NCI-H2171 (cell line): ENCODE measurements around the gene FGF5.
"Not testable (repeated sequence)": the region's sequence is repeated elsewhere in the genome, so short reads cannot be mapped to it uniquely, and the experiment has no call there.

Source experiments
- DNase-seq: peaks from one replicate; lab custom pipeline; 2025; lab: John Stamatoyannopoulos, UW

The FGF5 gene

GRCh38 chr4:80295826-80296225 lies 29.4 kb downstream of the FGF5 start:
- no peak for DNase-seq

- no peak for DNase-seq
Measured at GRCh38 chr4:80301884-80302283, 35.4 kb downstream of the FGF5 start.

- DNase-seq, result no peak
Measured at GRCh38 chr4:80302616-80303223, 36.3 kb downstream of the FGF5 start.

GRCh38 chr4:80305466-80305865 lies 39.0 kb downstream of the FGF5 start:
- no peak for DNase-seq

- DNase-seq, result no peak
Measured at GRCh38 chr4:80306260-80306659, 39.8 kb downstream of the FGF5 start.

- DNase-seq, result no peak
Measured at GRCh38 chr4:80307183-80307735, 40.8 kb downstream of the FGF5 start.

GRCh38 chr4:80307774-80308465 lies 41.5 kb downstream of the FGF5 start:
- no peak for DNase-seq

- no peak for DNase-seq
Measured at GRCh38 chr4:80308466-80308822, 42.0 kb downstream of the FGF5 start.

- DNase-seq, result no peak
Measured at GRCh38 chr4:80309294-80310004, 43.0 kb downstream of the FGF5 start.

- DNase-seq, result no peak
Measured at GRCh38 chr4:80311130-80311529, 44.7 kb downstream of the FGF5 start.

- no peak for DNase-seq
Measured at GRCh38 chr4:80312124-80312523, 45.7 kb downstream of the FGF5 start.

- DNase-seq, result no peak
Measured at GRCh38 chr4:80313627-80314026, 47.2 kb downstream of the FGF5 start.

- DNase-seq, result not testable (repeated sequence)
Measured at GRCh38 chr4:80315848-80316247, 49.4 kb downstream of the FGF5 start.

- DNase-seq, result no peak
Measured at GRCh38 chr4:80321341-80321740, 54.9 kb downstream of the FGF5 start.

- no peak for DNase-seq
Measured at GRCh38 chr4:80321776-80322175, 55.3 kb downstream of the FGF5 start.

- no peak for DNase-seq
Measured at GRCh38 chr4:80322716-80323115, 56.3 kb downstream of the FGF5 start.

GRCh38 chr4:80324171-80324570 lies 57.7 kb downstream of the FGF5 start:
- DNase-seq, result no peak

GRCh38 chr4:80331693-80332092 lies 65.2 kb downstream of the FGF5 start:
- no peak for DNase-seq

GRCh38 chr4:80333121-80333520 lies 66.7 kb downstream of the FGF5 start:
- DNase-seq, result no peak

GRCh38 chr4:80334568-80334967 lies 68.1 kb downstream of the FGF5 start:
- DNase-seq, result no peak

GRCh38 chr4:80335226-80335553 lies 68.7 kb downstream of the FGF5 start:
- DNase-seq, result no peak

- DNase-seq, result peak; percentile 59
Measured at GRCh38 chr4:80335554-80336358, 69.3 kb downstream of the FGF5 start, which contains the start of gene CFAP299. Gene CFAP299, plus strand, starts transcription at chr4:80335730.
